IMR-90 (cell line): ENCODE measurements around the gene SEMA5A. TPM values are rescaled to one million over a fixed set of nuclear protein-coding genes. Genes with fewer than 3 reads are reported as not detected.

Experiments
- ATAC-seq: fragments of 200-7000 bp; cut with Tn5 transposase; 2 replicates; pipeline ENCODE4 v1.9.1; 2020; ENCODE audit warnings: low read depth, mild to moderate bottlenecking, moderate library complexity
- BruUV-seq: library from RNA; stranded (reverse); fragments of 400-500 nt; replicated peaks from 2 replicates; lab custom pipeline; 2021; lab: Mats Ljungman, UMichigan
- CTCF ChIA-PET: fragments of 300-600 bp; formaldehyde crosslinking; extraction: SDS; loops from one replicate; lab custom pipeline; 2021; ENCODE audit warnings: antibody characterized with exemption; lab: Yijun Ruan, JAX
- POLR2A ChIA-PET: fragments of 300-600 bp; sonication (Branson Sonifier 250); formaldehyde crosslinking; loops from one replicate; lab custom pipeline; 2022; ENCODE audit warnings: antibody characterized with exemption; ENCODE audit not compliant: unreplicated experiment; lab: Charles Lee
- DNase-seq: peaks from one replicate; pipeline ENCODE4 v3.0.0; 2013
- H2AFZ ChIP-seq: replicated peaks from 2 replicates; pipeline ENCODE3; 2013; ENCODE audit warnings: low read length, mild to moderate bottlenecking; ENCODE audit not compliant: poor library complexity
- H2AK5ac ChIP-seq: 2 replicates; pipeline ENCODE4 v1.6.1; 2013; ENCODE audit warnings: low read depth, low read length, inconsistent platforms
- H2AK9ac ChIP-seq: replicated peaks from 2 replicates; pipeline ENCODE3; 2013; ENCODE audit warnings: mild to moderate bottlenecking, low read depth, low read length, moderate library complexity; ENCODE audit not compliant: poor library complexity
- H2BK120ac ChIP-seq: 2 replicates; pipeline ENCODE4 v1.6.1; 2013; ENCODE audit warnings: low read depth, low read length, inconsistent platforms
- H2BK15ac ChIP-seq: 3 replicates; pipeline ENCODE4 v1.6.1; 2013; ENCODE audit warnings: low read depth, low read length, inconsistent platforms
- H2BK20ac ChIP-seq: 2 replicates; pipeline ENCODE4 v1.6.1; 2013; ENCODE audit warnings: low read depth, mild to moderate bottlenecking, inconsistent platforms, low read length, moderate library complexity
- H2BK5ac ChIP-seq: 2 replicates; pipeline ENCODE4 v1.6.1; 2013; ENCODE audit warnings: mild to moderate bottlenecking, low read depth, low read length, inconsistent platforms; ENCODE audit not compliant: poor library complexity, severe bottlenecking
- H3K14ac ChIP-seq: replicated peaks from 2 replicates; pipeline ENCODE4 v1.6.1; 2013; ENCODE audit warnings: low read depth, low read length, inconsistent platforms
- H3K18ac ChIP-seq: 2 replicates; pipeline ENCODE4 v1.6.1; 2013; ENCODE audit warnings: low read depth, low read length, control low read depth
- H3K23ac ChIP-seq: 2 replicates; pipeline ENCODE4 v1.6.1; 2013; ENCODE audit warnings: low read depth, low read length, inconsistent platforms
- H3K27ac ChIP-seq: 2 replicates; pipeline ENCODE4 v1.5.1; 2013; ENCODE audit warnings: mild to moderate bottlenecking, control low read depth, low read length; ENCODE audit not compliant: insufficient read depth
- H3K27me3 ChIP-seq: 2 replicates; pipeline ENCODE4 v1.6.1; 2013; ENCODE audit warnings: low read length; ENCODE audit not compliant: control insufficient read depth, insufficient read depth
- H3K36me3 ChIP-seq: 2 replicates; pipeline ENCODE4 v1.6.1; 2013; ENCODE audit warnings: low read length, mixed read lengths; ENCODE audit not compliant: control insufficient read depth, insufficient read depth
- H3K4ac ChIP-seq: 2 replicates; pipeline ENCODE4 v1.6.1; 2013; ENCODE audit warnings: low read depth, low read length, inconsistent platforms
- H3K4me1 ChIP-seq: 2 replicates; pipeline ENCODE4 v1.6.1; 2013; ENCODE audit warnings: low read length, mixed read lengths; ENCODE audit not compliant: control insufficient read depth, insufficient read depth
- H3K4me2 ChIP-seq: 2 replicates; pipeline ENCODE4 v1.6.1; 2013; ENCODE audit warnings: low read depth, mild to moderate bottlenecking, control low read depth, low read length, moderate library complexity
- H3K4me3 ChIP-seq: 2 replicates; pipeline ENCODE4 v1.5.1; 2013; ENCODE audit warnings: low read depth, mild to moderate bottlenecking, control low read depth, low read length, moderate library complexity; ENCODE audit not compliant: insufficient read depth
- H3K56ac ChIP-seq: 2 replicates; pipeline ENCODE4 v1.6.1; 2013; ENCODE audit warnings: low read length, inconsistent platforms; ENCODE audit not compliant: insufficient read depth; ENCODE audit errors: extremely low read depth
- H3K79me1 ChIP-seq, 2 experiments: 2 replicates each; pipeline ENCODE4 v1.6.1; 2013; ENCODE audit warnings: low read length in 2 of 2, inconsistent platforms in 1 of 2, low read depth in 1 of 2
- H3K9ac ChIP-seq: 2 replicates; pipeline ENCODE4 v1.6.1; 2013; ENCODE audit warnings: low read depth, low read length, control low read depth
- H3K9me1 ChIP-seq: 2 replicates; pipeline ENCODE4 v1.6.1; 2013; ENCODE audit warnings: low read length, inconsistent platforms; ENCODE audit not compliant: insufficient read depth
- H3K9me3 ChIP-seq: 2 replicates; pipeline ENCODE4 v1.6.1; 2013; ENCODE audit warnings: low read length; ENCODE audit not compliant: control insufficient read depth, insufficient read depth
- H4K20me1 ChIP-seq: 2 replicates; pipeline ENCODE4 v1.6.1; 2013; ENCODE audit warnings: low read length, inconsistent platforms; ENCODE audit not compliant: insufficient read depth
- H4K5ac ChIP-seq: 2 replicates; pipeline ENCODE4 v1.6.1; 2013; ENCODE audit warnings: mild to moderate bottlenecking, low read depth, low read length, control low read depth
- H4K8ac ChIP-seq, 2 experiments: 2 replicates each; pipeline ENCODE4 v1.6.1; 2013; ENCODE audit warnings: low read depth in 2 of 2, low read length in 2 of 2, control low read depth in 1 of 2, inconsistent platforms in 1 of 2
- H4K91ac ChIP-seq: 2 replicates; pipeline ENCODE4 v1.6.1; 2013; ENCODE audit warnings: low read depth, low read length, inconsistent platforms; ENCODE audit not compliant: insufficient read depth
- BHLHE40 ChIP-seq: fragments of 150-350 bp; IDR thresholded peaks from 2 replicates; pipeline ENCODE4 v1.6.1; 2016; ENCODE audit warnings: mild to moderate bottlenecking, low read depth, low read length
- CEBPB ChIP-seq: IDR thresholded peaks from 2 replicates; pipeline ENCODE4 v1.6.1; 2012; ENCODE audit warnings: low read depth, low read length, improper control_type of control experiment
- CHD1 ChIP-seq: IDR thresholded peaks from 2 replicates; pipeline ENCODE4 v1.6.1; 2012; ENCODE audit warnings: low read depth, low read length, improper control_type of control experiment
- CTCF ChIP-seq: conservative IDR thresholded peaks from 2 replicates; pipeline ENCODE4 v1.5.1; 2012; ENCODE audit warnings: mild to moderate bottlenecking, low read depth, low read length, improper control_type of control experiment
- ELK1 ChIP-seq: fragments of 150-350 bp; IDR thresholded peaks from 2 replicates; pipeline ENCODE4 v1.6.1; 2016; ENCODE audit warnings: low read depth, mild to moderate bottlenecking, low read length, moderate library complexity, borderline replicate concordance
- FOS ChIP-seq: fragments of 150-350 bp; IDR thresholded peaks from 2 replicates; pipeline ENCODE4 v1.6.1; 2016; ENCODE audit warnings: low read depth, low read length
- MAFK ChIP-seq: IDR thresholded peaks from 2 replicates; pipeline ENCODE4 v1.6.1; 2012; ENCODE audit warnings: low read depth, low read length, improper control_type of control experiment
- MAZ ChIP-seq: IDR thresholded peaks from 2 replicates; pipeline ENCODE4 v1.6.1; 2012; ENCODE audit warnings: low read depth, mild to moderate bottlenecking, low read length, improper control_type of control experiment, moderate library complexity, borderline replicate concordance
- MXI1 ChIP-seq: IDR thresholded peaks from 2 replicates; pipeline ENCODE4 v1.6.1; 2012; ENCODE audit warnings: low read depth, mild to moderate bottlenecking, low read length, moderate library complexity, borderline replicate concordance
- NFE2L2 ChIP-seq: fragments of 150-350 bp; IDR thresholded peaks from 2 replicates; pipeline ENCODE4 v1.6.1; 2016; ENCODE audit warnings: low read depth, mild to moderate bottlenecking, low read length
- POLR2A ChIP-seq: IDR thresholded peaks from 2 replicates; pipeline ENCODE4 v1.6.1; 2012; ENCODE audit warnings: mild to moderate bottlenecking, low read depth, low read length
- RAD21 ChIP-seq: IDR thresholded peaks from 2 replicates; pipeline ENCODE4 v1.6.1; 2012; ENCODE audit warnings: low read length, improper control_type of control experiment
- RCOR1 ChIP-seq: IDR thresholded peaks from 2 replicates; pipeline ENCODE4 v1.6.1; 2012; ENCODE audit warnings: mild to moderate bottlenecking, low read length, improper control_type of control experiment; ENCODE audit not compliant: insufficient replicate concordance
- RFX5 ChIP-seq: IDR thresholded peaks from 2 replicates; pipeline ENCODE4 v1.8.0; 2012; ENCODE audit warnings: low read depth, mild to moderate bottlenecking, low read length, moderate library complexity
- SMC3 ChIP-seq: fragments of 150-350 bp; IDR thresholded peaks from 2 replicates; pipeline ENCODE4 v1.6.1; 2016; ENCODE audit warnings: low read depth, mild to moderate bottlenecking, antibody characterized with exemption, low read length, moderate library complexity
- USF2 ChIP-seq: fragments of 150-350 bp; IDR thresholded peaks from 2 replicates; pipeline ENCODE4 v1.6.1; 2017; ENCODE audit warnings: mild to moderate bottlenecking, antibody characterized with exemption, low read length, low read depth
- WGBS, 2 experiments: methylation state at CpG; one replicate each; pipeline versions ENCODE4 v1.1.5 to v1.1.7; 2013; ENCODE audit warnings: missing lambda C conversion rate in 2 of 2; ENCODE audit not compliant: insufficient read length in 1 of 2; ENCODE audit errors: extremely low coverage in 2 of 2; 5-methylcytosine and 5-hydroxymethylcytosine counted together
- dilution Hi-C: fragments of 300-500 bp; cut with HindIII; formaldehyde crosslinking; loops from one replicate; pipeline ENCODE4 v1.14.3; 2018; ENCODE audit warnings: low sequenced_read_pairs; ENCODE audit not compliant: unreplicated experiment
- in situ Hi-C: fragments of 300-500 bp; cut with MboI; formaldehyde crosslinking; loops from 3 replicates; pipeline ENCODE4 v1.14.3; 2019; ENCODE audit warnings: low sequenced_read_pairs, inconsistent platforms, mixed read lengths
- intact Hi-C: fragments of 100-400 bp; cut with micrococcal nuclease; formaldehyde crosslinking; loops from 2 replicates; pipeline ENCODE4 v1.10.0; 2022
- polyA plus RNA-seq, 3 experiments: library from polyadenylated mRNA; depleted of rRNA; stranded (reverse); fragments of >200 nt; gene quantifications; 2 replicates each; pipeline ENCODE4 v1.2.3, GENCODE V29; 2012; ENCODE audit warnings: low replicate concordance in 1 of 3
- total RNA-seq: library from RNA; depleted of rRNA; stranded (reverse); fragments of >200 nt; gene quantifications from 2 replicates; pipeline ENCODE4 v1.2.3, GENCODE V29; 2012

SEMA5A gene
- total and polyA plus RNA-seq, 2 of the 4 experiments (the other 2 are of a cell fraction) = 8.2 to 9.9 TPM

GRCh38 chr5:9020996-9021395 lies 524.9 kb downstream of the SEMA5A start:
- intact Hi-C loops = no loop called here
- Histone ChIP-seq H3K4ac (no peak overlapping the region), H2AK5ac (no peak overlapping the region), H3K14ac (no peak overlapping the region), H2BK5ac (no peak overlapping the region), H2AFZ (no peak overlapping the region), H2BK15ac (no peak overlapping the region), H3K56ac (no peak overlapping the region), H3K18ac (no peak overlapping the region), H2AK9ac (no peak overlapping the region), H3K36me3 (no peaks in the 10 kb centered on the region), H4K5ac (no peak overlapping the region), H3K9me3 (peaks cover 15% of the 10 kb centered on the region), H4K20me1 (no peaks in the 10 kb centered on the region), H3K4me1 (peaks cover 4% of the 10 kb centered on the region), H3K27ac (no peak overlapping the region), H3K23ac (no peak overlapping the region), H2BK120ac (no peak overlapping the region), H3K79me1 (no peaks in the 10 kb centered on the region), H3K9ac (no peak overlapping the region), H3K9me1 (no peaks in the 10 kb centered on the region), H3K27me3 (no peaks in the 10 kb centered on the region), H2BK20ac (no peak overlapping the region), H3K4me2 (no peak overlapping the region), H3K4me3 (no peak overlapping the region), H4K91ac (no peak overlapping the region), H4K8ac (no peak overlapping the region)
- CTCF ChIA-PET = no interaction called here
- TF ChIP-seq RAD21 = no peak
- TF ChIP-seq RFX5 = no peak
- TF ChIP-seq CEBPB = no peak
- TF ChIP-seq MAFK = no peak
- no peak for TF ChIP-seq FOS
- TF ChIP-seq CHD1 = no peak
- TF ChIP-seq CTCF = no peak
- no peak for TF ChIP-seq USF2
- no peak for TF ChIP-seq POLR2A
- no peak for TF ChIP-seq ELK1
- TF ChIP-seq RCOR1 = no peak
- TF ChIP-seq MAZ = no peak
- no peak for TF ChIP-seq SMC3
- no peak for TF ChIP-seq BHLHE40
- TF ChIP-seq NFE2L2 = no peak
- TF ChIP-seq MXI1 = no peak
- in situ Hi-C loops = no loop called here
- no TSS peak for BruUV-seq
- ATAC-seq (no peak), DNase-seq (no peak)
- POLR2A ChIA-PET = no interaction called here
- dilution Hi-C loops = no loop called here
- no CpG with 5 or more reads among the region's 1 CpG for WGBS, 2 experiments
